DMS153 (cell line): ENCODE measurements around the gene TMEM223.
"Not testable (repeated sequence)": the region's sequence is repeated elsewhere in the genome, so short reads cannot be mapped to it uniquely, and the experiment has no call there.

Experiments used
- DNase-seq: peaks from one replicate; lab custom pipeline; 2025; lab: John Stamatoyannopoulos, UW

Gene TMEM223

GRCh38 chr11:62752994-62753735 is 38.6 kb downstream of the TMEM223 start:
- DNase-seq = no peak

DNA sequence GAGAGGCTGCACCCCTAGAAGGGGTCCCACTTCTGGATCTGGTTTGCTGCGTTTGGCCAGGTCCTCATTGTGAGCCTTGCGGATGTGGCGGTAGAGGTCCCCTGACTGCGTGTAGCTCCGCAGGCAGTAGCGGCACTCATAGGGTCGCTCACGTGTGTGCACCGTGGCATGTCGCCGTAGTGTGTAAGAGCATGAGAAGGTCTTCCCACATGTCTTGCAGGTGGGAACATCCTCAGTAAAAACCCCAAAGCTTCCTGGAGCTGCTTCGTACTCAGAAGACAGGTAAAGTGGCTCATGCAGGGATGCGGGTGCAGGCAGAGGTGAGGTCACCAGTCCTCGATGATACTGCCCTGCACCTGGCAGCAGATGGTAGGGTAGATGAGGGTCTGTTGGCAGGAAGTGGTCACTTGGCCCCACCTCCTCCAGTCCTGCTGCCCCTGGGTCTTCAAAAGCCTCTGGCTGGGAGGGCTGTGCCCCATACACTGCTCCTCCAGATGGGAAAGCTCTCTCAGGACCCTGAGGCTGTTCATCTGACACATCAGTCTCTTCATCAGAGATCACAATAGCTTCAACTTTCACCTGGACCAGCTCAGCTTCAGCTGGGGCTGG is 39.5 kb downstream of the TMEM223 start:
- no peak for DNase-seq

- not testable (repeated sequence) for DNase-seq
Measured at GRCh38 chr11:62749931-62750330, 41.9 kb downstream of the TMEM223 start.

DNA sequence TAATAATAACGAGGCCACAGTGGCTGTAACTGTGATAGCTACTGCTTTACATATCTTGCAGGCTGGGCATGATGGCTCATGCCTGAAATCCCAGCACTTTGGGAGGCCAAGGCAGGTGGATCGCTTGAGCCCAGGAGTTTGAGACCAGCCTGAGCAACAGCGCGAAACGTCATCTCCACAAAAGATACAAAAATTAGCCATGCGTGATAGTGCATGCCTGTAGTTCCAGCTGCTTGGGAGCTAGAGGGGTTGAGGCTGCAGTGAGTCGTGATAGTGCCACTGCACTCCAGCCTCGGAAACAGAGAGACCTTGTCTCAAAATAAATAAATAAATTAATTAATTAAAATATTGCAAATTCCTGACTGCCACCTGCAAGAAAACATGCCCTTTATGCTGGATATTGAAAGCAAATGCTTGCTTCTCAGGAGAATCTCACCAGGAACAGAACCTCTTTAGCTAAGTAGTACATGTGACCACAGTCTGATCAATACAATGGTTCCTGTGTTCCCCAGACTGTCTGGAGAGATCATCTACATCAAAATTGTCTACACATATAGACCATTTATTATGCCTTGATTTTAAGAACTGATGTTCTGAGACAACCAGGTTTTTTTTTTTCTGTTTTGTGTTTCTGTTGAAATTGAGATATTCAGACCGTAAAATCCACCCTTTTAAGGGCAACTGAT is 44.2 kb downstream of the TMEM223 start:
- DNase-seq = no peak
